Kidney (tissue), 14 donors: ENCODE data around the gene MOK. TPM values are rescaled to one million over a fixed set of nuclear protein-coding genes. Genes with fewer than 3 reads are reported as not detected.

Experiments used
- DNase-seq, 5 donors: peaks; one replicate each; pipeline ENCODE4 v3.0.0-alpha.2; 2013 to 2020
- FAIRE-seq: peaks from 2 replicates; lab custom pipeline; 2012; peaks lifted over from hg19 to GRCh38; lab: Jason Lieb, UNC
- H3K27ac ChIP-seq, 2 donors: one replicate each; pipeline ENCODE4 v1.7.0; 2013; ENCODE audit warnings: low read depth in 2 of 2, low read length in 2 of 2, inconsistent platforms in 1 of 2
- H3K27me3 ChIP-seq: one replicate; pipeline ENCODE4 v1.7.1; 2013; ENCODE audit warnings: low read length, inconsistent platforms; ENCODE audit not compliant: control insufficient read depth, insufficient read depth
- H3K36me3 ChIP-seq, 3 donors: one replicate each; pipeline versions ENCODE4 v1.7.0 to v1.7.1; 2013; ENCODE audit warnings: low read length in 3 of 3, control low read depth in 1 of 3, inconsistent platforms in 1 of 3; ENCODE audit not compliant: insufficient read depth in 3 of 3, control insufficient read depth in 2 of 3
- H3K4me1 ChIP-seq, 3 donors: one replicate each; pipeline versions ENCODE4 v1.7.0 to v1.7.1; 2013; ENCODE audit warnings: low read length in 3 of 3, inconsistent platforms in 1 of 3, low read depth in 1 of 3; ENCODE audit not compliant: control insufficient read depth in 2 of 3, insufficient read depth in 2 of 3
- H3K4me3 ChIP-seq, 3 donors: one replicate each; pipeline versions ENCODE4 v1.7.0 to v1.8.1; 2013; ENCODE audit warnings: low read length in 3 of 3, control low read depth in 1 of 3, inconsistent platforms in 1 of 3
- H3K9ac ChIP-seq, 3 donors: one replicate each; pipeline versions ENCODE4 v1.7.0 to v1.7.1; 2013; ENCODE audit warnings: low read length in 3 of 3, control low read depth in 1 of 3, inconsistent platforms in 1 of 3
- H3K9me3 ChIP-seq, 3 donors: one replicate each; pipeline versions ENCODE4 v1.7.0 to v1.7.1; 2013; ENCODE audit warnings: low read length in 3 of 3, control low read depth in 1 of 3, inconsistent platforms in 1 of 3; ENCODE audit not compliant: control insufficient read depth in 2 of 3, insufficient read depth in 1 of 3
- intact Hi-C: fragments of 100-400 bp; cut with DNase I; formaldehyde crosslinking; loops from one replicate; pipeline ENCODE4 v1.11.1; 2022
- polyA plus RNA-seq: library from polyadenylated mRNA; stranded (reverse); fragments of 350-450 nt; fragmentation: Illumina TruSeq; extraction: RNeasy Lipid Tissue Mini Kit (QIAGEN cat#74804); gene quantifications from one replicate; pipeline ENCODE4 v1.2.3, GENCODE V29; 2014; ENCODE audit warnings: low read depth, low replicate concordance; ENCODE audit not compliant: insufficient read depth
- total RNA-seq: library from RNA; stranded (reverse); fragmentation: NEBNext Ultra II Directional; extraction: Animal tissue kit (Norgen Biotek cat#: 25700); gene quantifications from one replicate; pipeline ENCODE4 v1.2.1, GENCODE V29; 2021
- TF ChIP-seq, protein P1 (sequence below): IDR thresholded peaks from 3 replicates; pipeline ENCODE4 v1.5.1; 2012; ENCODE audit warnings: mild to moderate bottlenecking, moderate library complexity, borderline replicate concordance; ENCODE audit not compliant: insufficient read depth; ENCODE audit errors: extremely low read depth
- donor health status: control.
- donor health status: control.
- donor health status: control.
- donor health status: control.
- donor health status: control.
- donor health status: DM: yes; HTN: yes; CAD: no.
- donor health status: Normal renal cell carcinoma (clear cell type).

MOK gene
- total and polyA plus RNA-seq, 2 donors from 2014 or later, result 20.4 to 32.7 TPM

DNA sequence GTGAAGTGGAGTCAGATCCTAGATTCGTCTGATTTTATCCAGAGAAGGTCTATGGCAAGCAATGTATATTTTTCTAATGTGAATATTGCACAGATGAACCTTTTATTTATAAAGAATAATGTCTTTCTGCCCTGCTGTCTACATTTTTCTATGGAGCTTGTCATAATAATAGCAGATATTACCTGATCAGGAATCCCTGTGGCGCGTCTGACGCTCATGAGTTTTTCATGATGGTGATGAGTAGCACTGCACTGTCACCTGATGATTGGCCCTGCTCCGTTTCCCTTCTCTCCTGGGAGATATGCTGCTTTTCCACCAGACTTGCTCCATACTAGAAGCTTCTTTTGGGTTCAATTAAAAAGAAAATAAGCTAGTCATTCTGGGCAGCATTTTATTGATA, 37.3 kb upstream of the MOK start:
- H3K27me3 ChIP-seq, result no peaks in the 10 kb centered on the region
- FAIRE-seq (no peak), DNase-seq (no peak)
- TF ChIP-seq, protein P1, sequence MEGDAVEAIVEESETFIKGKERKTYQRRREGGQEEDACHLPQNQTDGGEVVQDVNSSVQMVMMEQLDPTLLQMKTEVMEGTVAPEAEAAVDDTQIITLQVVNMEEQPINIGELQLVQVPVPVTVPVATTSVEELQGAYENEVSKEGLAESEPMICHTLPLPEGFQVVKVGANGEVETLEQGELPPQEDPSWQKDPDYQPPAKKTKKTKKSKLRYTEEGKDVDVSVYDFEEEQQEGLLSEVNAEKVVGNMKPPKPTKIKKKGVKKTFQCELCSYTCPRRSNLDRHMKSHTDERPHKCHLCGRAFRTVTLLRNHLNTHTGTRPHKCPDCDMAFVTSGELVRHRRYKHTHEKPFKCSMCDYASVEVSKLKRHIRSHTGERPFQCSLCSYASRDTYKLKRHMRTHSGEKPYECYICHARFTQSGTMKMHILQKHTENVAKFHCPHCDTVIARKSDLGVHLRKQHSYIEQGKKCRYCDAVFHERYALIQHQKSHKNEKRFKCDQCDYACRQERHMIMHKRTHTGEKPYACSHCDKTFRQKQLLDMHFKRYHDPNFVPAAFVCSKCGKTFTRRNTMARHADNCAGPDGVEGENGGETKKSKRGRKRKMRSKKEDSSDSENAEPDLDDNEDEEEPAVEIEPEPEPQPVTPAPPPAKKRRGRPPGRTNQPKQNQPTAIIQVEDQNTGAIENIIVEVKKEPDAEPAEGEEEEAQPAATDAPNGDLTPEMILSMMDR, result no peak
- intact Hi-C loops, result no loop called here
- no peak overlapping the region for H3K4me3 ChIP-seq
- H3K9ac ChIP-seq, result no peak overlapping the region
- H3K4me1 ChIP-seq, result no peaks in the 10 kb centered on the region
- no peaks in the 10 kb centered on the region for H3K9me3 ChIP-seq
- H3K27ac ChIP-seq, result no peak overlapping the region
- H3K36me3 ChIP-seq, result peaks cover 0 to 26% (median 25%) of the 10 kb centered on the region in 3 donors

DNA sequence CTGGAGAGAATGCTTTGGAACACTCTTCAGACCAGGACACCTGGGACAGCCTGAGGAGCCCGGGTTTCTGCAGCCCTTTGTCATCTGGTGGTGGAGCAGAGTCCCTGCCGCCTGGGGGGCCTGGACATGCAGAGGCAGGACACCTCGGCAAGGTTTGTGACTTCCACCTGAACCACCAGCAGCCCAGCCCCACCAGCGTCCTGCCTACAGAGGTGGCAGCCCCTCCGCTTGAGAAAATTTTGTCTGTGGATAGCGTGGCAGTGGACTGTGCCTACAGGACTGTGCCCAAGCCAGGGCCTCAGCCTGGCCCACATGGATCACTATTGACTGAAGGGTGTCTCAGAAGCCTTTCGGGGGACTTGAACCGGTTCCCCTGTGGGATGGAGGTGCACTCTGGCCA, 36.6 kb upstream of the MOK start:
- FAIRE-seq, result no peak

DNA sequence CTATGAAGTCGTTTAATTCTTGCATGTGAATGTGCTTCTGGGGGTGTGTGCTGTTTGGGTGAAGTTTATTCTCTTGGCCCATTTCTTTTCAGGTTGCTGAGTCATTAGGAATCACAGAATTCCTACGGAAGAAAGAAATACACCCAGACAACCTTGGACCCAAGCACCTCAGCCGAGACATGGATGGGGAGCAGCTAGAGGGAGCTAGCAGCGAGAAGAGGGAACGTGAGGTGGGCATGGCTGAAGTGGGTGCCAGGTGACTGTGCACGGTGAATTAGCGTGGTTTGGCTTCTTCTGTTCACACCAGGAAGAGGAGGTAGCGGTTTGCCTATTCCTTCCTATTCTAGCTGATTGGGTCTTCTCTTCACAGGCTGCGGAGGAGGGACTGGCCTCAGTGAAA, 33.8 kb upstream of the MOK start:
- intact Hi-C loops, result no loop called here
- Histone ChIP-seq H3K36me3 (peaks cover 0 to 23% (median 8%) of the 10 kb centered on the region in 3 donors), H3K9ac (no peak overlapping the region), H3K27me3 (no peaks in the 10 kb centered on the region), H3K4me3 (no peak overlapping the region), H3K4me1 (no peaks in the 10 kb centered on the region), H3K27ac (no peak overlapping the region), H3K9me3 (no peaks in the 10 kb centered on the region)
- FAIRE-seq (no peak), DNase-seq (no peak)
- TF ChIP-seq, protein P1, result no peak

More for the DNA sequence above, 36.6 kb upstream of the MOK start:
- intact Hi-C loops, result no loop called here
- Histone ChIP-seq H3K36me3 (peaks cover 0 to 25% (median 23%) of the 10 kb centered on the region in 3 donors), H3K27me3 (no peaks in the 10 kb centered on the region), H3K9ac (no peak overlapping the region), H3K27ac (no peak overlapping the region), H3K4me1 (no peaks in the 10 kb centered on the region), H3K9me3 (no peaks in the 10 kb centered on the region), H3K4me3 (no peak overlapping the region)
- no peak for DNase-seq
- TF ChIP-seq, protein P1, result no peak

DNA sequence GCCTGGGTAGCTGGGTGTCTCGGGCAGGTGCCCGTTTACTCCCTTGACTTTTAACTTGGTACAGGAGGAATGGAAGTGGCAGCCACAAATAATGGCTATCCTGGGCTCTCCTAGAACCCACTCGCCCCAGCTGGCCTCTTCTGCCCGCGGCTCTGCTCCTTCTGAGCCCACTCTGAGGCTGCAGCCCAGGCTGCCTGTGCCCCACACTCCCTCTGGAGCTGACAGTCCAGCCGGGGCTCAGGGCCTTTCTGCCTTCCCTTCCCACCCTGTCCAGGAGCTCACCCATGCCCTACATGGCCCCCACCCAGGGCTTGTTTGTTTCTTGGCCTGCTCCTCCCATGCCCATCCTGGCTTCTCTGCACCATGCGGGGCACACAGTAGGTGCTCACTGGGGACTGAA, 30.2 kb upstream of the MOK start:
- no peak overlapping the region for H3K27ac ChIP-seq
- H3K4me1 ChIP-seq, result no peaks in the 10 kb centered on the region
- no peaks in the 10 kb centered on the region for H3K9me3 ChIP-seq
- no peak for DNase-seq
- H3K36me3 ChIP-seq, result peaks cover 0 to 22% (median 12%) of the 10 kb centered on the region in 3 donors
- intact Hi-C loops, result no loop called here
- TF ChIP-seq, protein P1, result no peak
- no peak overlapping the region for H3K9ac ChIP-seq
- H3K27me3 ChIP-seq, result no peaks in the 10 kb centered on the region
- no peak overlapping the region for H3K4me3 ChIP-seq
- FAIRE-seq, result no peak
